Measurements from ENCODE around the gene UNC80.

The UNC80 gene

DNA sequence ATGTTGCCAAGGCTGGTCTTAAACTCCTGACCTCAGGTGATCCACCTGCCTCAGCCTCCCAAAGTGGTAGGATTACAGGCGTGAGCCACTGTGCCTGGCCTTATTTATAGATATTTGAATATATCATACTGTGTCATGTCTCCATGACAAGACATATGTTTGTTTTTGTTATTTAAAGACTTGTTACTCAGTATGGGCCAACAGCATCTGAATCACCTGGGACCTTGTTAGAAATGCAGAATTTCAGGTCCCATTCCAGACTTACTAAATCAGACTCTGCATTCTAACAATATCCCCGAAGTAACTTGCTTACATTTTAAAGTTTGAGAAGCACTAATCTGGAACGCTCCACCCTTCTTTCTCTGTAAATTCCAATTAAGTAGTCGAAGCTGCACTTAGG lies 264.0 kb downstream of the UNC80 start:
- no peak overlapping the region for H3K4me3 ChIP-seq
- no peaks in the 10 kb centered on the region for H3K27me3 ChIP-seq
- H3K36me3 ChIP-seq: peaks cover 3 to 50% (median 23%) of the 10 kb centered on the region in 11 experiments; a peak in 17 of 22 replicates
- no peaks in the 10 kb centered on the region for H3K4me1 ChIP-seq
- no peaks in the 10 kb centered on the region for H4K20me1 ChIP-seq
- no peak overlapping the region for H3K4me2 ChIP-seq
- no peaks in the 10 kb centered on the region for H3K9me3 ChIP-seq (replicated peaks in 1 of 11)
- no peak for TF ChIP-seq Cebpa-rat (IDR thresholded peaks at IDR 0.05)
- no peak overlapping the region for H3K9ac ChIP-seq
- H3K27ac ChIP-seq: no peak overlapping the region

- H3K9me3 ChIP-seq (replicated peaks in 1 of 11): no peaks in the 10 kb centered on the region
- TF ChIP-seq Cebpa-rat (IDR thresholded peaks at IDR 0.05): no peak
- H3K36me3 ChIP-seq: peaks cover 6 to 43% (median 18%) of the 10 kb centered on the region in 11 experiments; a peak in 16 of 22 replicates
- H3K4me2 ChIP-seq: no peak overlapping the region
- H3K27ac ChIP-seq: no peak overlapping the region
- H3K4me3 ChIP-seq: no peak overlapping the region
- no peaks in the 10 kb centered on the region for H3K4me1 ChIP-seq
- H4K20me1 ChIP-seq: no peaks in the 10 kb centered on the region
- no peaks in the 10 kb centered on the region for H3K27me3 ChIP-seq
- no peak overlapping the region for H3K9ac ChIP-seq
Observed at GRCh38 chr2:210038078-210038477, 266.4 kb downstream of the UNC80 start.

DNA sequence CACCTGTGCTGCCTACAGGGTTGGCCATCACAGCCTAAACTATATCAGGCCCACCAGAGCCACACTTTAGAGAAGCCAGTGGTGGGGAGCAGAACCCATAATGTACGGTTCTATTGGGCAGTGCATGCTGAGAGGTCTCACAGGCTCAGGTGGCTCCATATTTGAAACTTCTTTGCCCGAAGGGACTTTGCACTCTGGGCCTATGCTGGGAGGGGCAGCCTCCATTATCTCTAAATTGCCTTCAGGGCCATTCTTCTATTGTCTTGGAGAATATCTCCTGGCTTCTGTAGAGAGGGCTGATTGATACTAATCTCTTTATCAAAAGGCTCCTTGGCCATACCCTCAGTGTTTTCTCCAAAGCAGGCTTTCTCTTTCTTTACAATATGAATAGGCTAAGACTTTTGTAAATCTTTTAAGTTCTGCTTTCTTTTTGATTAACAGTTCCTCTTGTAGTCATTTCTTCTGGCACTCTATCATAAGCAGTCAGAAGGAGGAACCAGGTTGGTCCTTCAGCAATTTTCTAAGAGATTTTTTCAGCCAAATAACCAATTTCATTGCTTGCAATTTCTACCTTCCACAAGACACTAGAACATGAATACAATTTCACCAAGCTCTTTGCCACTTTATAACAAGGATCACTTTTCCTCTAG lies 275.3 kb downstream of the UNC80 start:
- no peak overlapping the region for H3K9ac ChIP-seq
- peaks cover 0 to 20% (median 0%) of the 10 kb centered on the region in 10 experiments; a peak in 6 of 20 replicates for H3K4me1 ChIP-seq
- H3K27me3 ChIP-seq: no peaks in the 10 kb centered on the region
- TF ChIP-seq Cebpa-rat (IDR thresholded peaks at IDR 0.05): no peak
- H3K36me3 ChIP-seq: peaks cover 4 to 51% (median 27%) of the 10 kb centered on the region in 11 experiments; a peak in 19 of 22 replicates
- peak overlapping the region in 3 of 11 experiments; percentile 15 to 76 (median 64); a peak in 5 of 22 replicates for H3K4me2 ChIP-seq
- H3K27ac ChIP-seq: no peak overlapping the region
- H3K9me3 ChIP-seq (replicated peaks in 1 of 11): peaks cover 0 to 24% (median 18%) of the 10 kb centered on the region in 11 experiments; a peak in 18 of 22 replicates
- no peak overlapping the region for H3K4me3 ChIP-seq
- H4K20me1 ChIP-seq: no peaks in the 10 kb centered on the region

Measured in BLaER1 treated with 17β-estradiol and CSF1 and Interleukin-3, amounts not matched to agents 10 nM and 100 nM (cell line).